ENCODE data around the gene KIAA0408.

KIAA0408 gene

GRCh38 chr6:127459231-127459641 is at the start of gene KIAA0408:
Gene KIAA0408 (minus strand): TSS chr6:127459389. CDS start chr6:127453981, 5,408 bp downstream.
- peak; percentile 67 for DNase-seq (ENCODE audit: low read depth)
- TF ChIP-seq CTCF (conservative IDR thresholded peaks at IDR 0.05; ENCODE audit: low read length): no peak
- peak within 1 kb of the TSS; percentile 33 for H3K4me3 ChIP-seq (ENCODE audit: low read length)

GRCh38 chr6:127506894-127507293 is 47.7 kb upstream of the KIAA0408 start:
- DNase-seq (ENCODE audit: low read depth): no peak
- no peak for TF ChIP-seq CTCF (conservative IDR thresholded peaks at IDR 0.05; ENCODE audit: low read length)
- H3K4me3 ChIP-seq (ENCODE audit: low read length): no peak overlapping the region

DNA sequence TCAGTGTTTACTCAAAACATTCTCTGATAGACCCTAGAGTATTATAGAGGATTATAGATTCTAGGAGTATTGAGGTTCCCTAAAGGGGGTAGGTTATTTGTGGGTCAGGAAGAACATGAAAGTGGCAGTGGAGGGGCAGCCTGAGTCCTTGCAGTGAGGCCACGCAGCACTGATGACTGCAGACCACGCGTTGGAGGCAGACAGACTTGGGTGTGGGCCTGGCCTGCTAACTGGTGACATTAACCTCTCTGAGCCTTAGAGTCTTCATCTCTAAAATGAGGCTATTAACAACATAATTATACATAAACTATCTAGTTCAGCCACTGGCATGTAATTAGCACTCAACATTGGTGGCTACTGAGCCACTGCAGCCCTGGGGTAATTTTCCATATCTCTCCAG is 43.8 kb upstream of the KIAA0408 start:
- TF ChIP-seq CTCF (conservative IDR thresholded peaks at IDR 0.05; ENCODE audit: low read length): no peak
- no peak for DNase-seq (ENCODE audit: low read depth)
- H3K4me3 ChIP-seq (ENCODE audit: low read length): no peak overlapping the region

DNA sequence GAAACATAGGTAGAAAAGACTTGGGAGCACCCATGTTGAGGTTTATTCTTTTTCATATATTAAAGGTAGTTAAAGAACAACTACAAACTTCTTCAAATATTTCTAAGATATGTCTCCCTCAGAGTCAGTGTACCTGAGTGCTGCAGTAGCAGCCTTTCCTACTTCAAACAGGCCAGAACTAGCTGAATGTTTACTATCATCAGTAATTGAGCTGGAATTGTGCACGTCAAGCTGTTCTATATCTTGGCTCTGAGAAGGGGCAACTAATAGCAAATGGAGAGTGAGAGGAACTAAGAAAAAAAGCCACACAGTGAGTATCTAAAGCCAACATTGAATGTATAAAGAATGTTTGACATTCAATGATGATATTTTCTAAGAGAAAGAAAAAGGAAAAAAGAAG is 38.2 kb upstream of the KIAA0408 start:
- no peak for TF ChIP-seq CTCF (conservative IDR thresholded peaks at IDR 0.05; ENCODE audit: low read length)
- no peak overlapping the region for H3K4me3 ChIP-seq (ENCODE audit: low read length)
- DNase-seq (ENCODE audit: low read depth): no peak

DNA sequence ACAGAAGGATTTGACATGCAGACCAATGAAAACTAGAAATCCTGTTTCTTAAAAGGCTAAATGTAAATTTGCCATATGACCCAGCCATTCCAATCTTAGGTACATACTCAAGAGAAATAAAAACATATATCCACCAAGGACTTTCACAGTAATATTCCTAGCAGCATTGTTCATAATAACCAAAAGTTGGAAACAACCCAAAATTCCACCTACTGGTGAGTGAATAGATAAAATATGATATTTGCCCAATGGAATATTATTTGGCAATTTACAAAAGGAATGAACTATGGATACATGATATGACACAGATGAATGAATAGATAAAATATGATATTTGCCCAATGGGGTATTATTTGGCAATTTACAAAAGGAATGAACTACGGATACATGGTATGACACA is 37.3 kb upstream of the KIAA0408 start:
- no peak for DNase-seq (ENCODE audit: low read depth)
- TF ChIP-seq CTCF (conservative IDR thresholded peaks at IDR 0.05; ENCODE audit: low read length): no peak

DNA sequence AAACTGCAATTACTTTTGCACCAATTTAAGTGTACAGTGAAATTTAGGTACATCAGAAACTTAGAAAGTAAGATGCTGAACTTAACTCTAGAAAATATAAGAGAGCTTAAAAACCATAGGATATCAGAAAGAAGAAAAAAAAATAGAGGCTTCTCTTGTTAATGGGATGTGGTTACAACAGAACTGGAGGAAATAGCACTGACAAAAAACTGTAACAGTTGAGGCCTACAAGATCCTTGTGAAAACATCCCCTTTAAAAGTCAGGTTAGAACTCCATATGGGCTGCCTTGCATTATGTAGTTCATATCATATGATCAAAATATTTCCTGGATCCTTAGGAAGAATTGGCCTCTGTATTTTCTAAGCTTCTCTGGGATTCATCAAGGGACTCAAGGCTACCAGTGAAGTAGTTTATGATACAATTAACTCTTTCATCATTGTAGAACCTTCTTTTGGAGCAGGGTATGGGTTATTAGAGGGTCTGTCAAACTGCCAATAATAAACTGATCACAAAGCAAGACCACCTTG is 35.1 kb upstream of the KIAA0408 start:
- no peak for DNase-seq (ENCODE audit: low read depth)
- no peak overlapping the region for H3K4me3 ChIP-seq (ENCODE audit: low read length)
- TF ChIP-seq CTCF (conservative IDR thresholded peaks at IDR 0.05; ENCODE audit: low read length): no peak

More for the DNA sequence above, 37.3 kb upstream of the KIAA0408 start:
- no peak overlapping the region for H3K4me3 ChIP-seq (ENCODE audit: low read length)

GRCh38 chr6:127489248-127489647 is 30.1 kb upstream of the KIAA0408 start:
- TF ChIP-seq CTCF (conservative IDR thresholded peaks at IDR 0.05; ENCODE audit: low read length): no peak
- DNase-seq (ENCODE audit: low read depth): no peak
- H3K4me3 ChIP-seq (ENCODE audit: low read length): no peak overlapping the region

Measured in AG10803 (cell line).